Caco-2 (cell line): Measurements from ENCODE around the gene CDH13. TPM values are rescaled to one million over a fixed set of nuclear protein-coding genes. Genes with fewer than 3 reads are reported as not detected.

Source experiments
- BruUV-seq: library from RNA; stranded (reverse); fragments of 400-500 nt; replicated peaks from 2 replicates; lab custom pipeline; 2021; lab: Mats Ljungman, UMichigan
- CTCF ChIA-PET: fragments of 300-600 bp; sonication (Branson Sonifier 250); formaldehyde crosslinking; loops from one replicate; lab custom pipeline; 2022; ENCODE audit warnings: antibody characterized with exemption; lab: Charles Lee
- POLR2A ChIA-PET: fragments of 300-600 bp; sonication (Branson Sonifier 250); formaldehyde crosslinking; loops from one replicate; lab custom pipeline; 2022; ENCODE audit warnings: antibody characterized with exemption; lab: Charles Lee
- DNase-seq, 2 experiments: peaks; one replicate each; pipeline versions ENCODE4 v3.0.0 to v3.0.0-alpha.2; 2020 to 2022
- H3K27me3 ChIP-seq: replicated peaks from 2 replicates; pipeline ENCODE4 v1.6.0; 2011; ENCODE audit warnings: low read length; ENCODE audit not compliant: control insufficient read depth, insufficient read depth
- H3K36me3 ChIP-seq: 2 replicates; pipeline ENCODE4 v1.5.1; 2011; ENCODE audit warnings: low read length; ENCODE audit not compliant: control insufficient read depth, insufficient read depth
- H3K4me1 ChIP-seq: fragments of 250-450 bp; sonication (Bioruptor Pico); 2 replicates; pipeline ENCODE4 v1.5.1; 2020; ENCODE audit warnings: mild to moderate bottlenecking
- H3K4me3 ChIP-seq: 2 replicates; pipeline ENCODE4 v1.5.1; 2011; ENCODE audit warnings: low read depth, mild to moderate bottlenecking, control low read depth, low read length
- H3K9me3 ChIP-seq: fragments of 250-450 bp; sonication (Bioruptor Pico); 2 replicates; pipeline ENCODE4 v1.5.1; 2020; ENCODE audit warnings: mild to moderate bottlenecking, moderate library complexity
- H3K27ac Mint-ChIP-seq: one replicate; pipeline ENCODE4 v1.8.0; 2022; ENCODE audit warnings: mixed read lengths; ENCODE audit not compliant: unreplicated experiment
- H3K27me3 Mint-ChIP-seq: one replicate; pipeline ENCODE4 v1.8.0; 2022; ENCODE audit warnings: mixed read lengths; ENCODE audit not compliant: insufficient read depth, unreplicated experiment
- H3K36me3 Mint-ChIP-seq: one replicate; pipeline ENCODE4 v1.8.0; 2022; ENCODE audit warnings: mild to moderate bottlenecking, mixed read lengths; ENCODE audit not compliant: insufficient read depth, unreplicated experiment
- H3K4me1 Mint-ChIP-seq: one replicate; pipeline ENCODE4 v1.8.0; 2022; ENCODE audit warnings: low read depth, mixed read lengths; ENCODE audit not compliant: unreplicated experiment
- H3K4me3 Mint-ChIP-seq: one replicate; pipeline ENCODE4 v1.8.0; 2022; ENCODE audit warnings: mild to moderate bottlenecking, moderate library complexity, mixed read lengths; ENCODE audit not compliant: unreplicated experiment
- H3K9me3 Mint-ChIP-seq: one replicate; pipeline ENCODE4 v1.8.0; 2022; ENCODE audit warnings: mixed read lengths; ENCODE audit not compliant: unreplicated experiment
- CTCF ChIP-seq, 2 experiments: fragments of 200-600 bp in 1 of 2; IDR thresholded peaks; 1 replicate in 1 of 2; 2 replicates in 1 of 2; pipeline versions ENCODE4 v1.5.1 to v1.8.0; 2011 to 2022; ENCODE audit warnings: antibody characterized with exemption in 1 of 2, control low read depth in 1 of 2, inconsistent platforms in 1 of 2, low read depth in 1 of 2, low read length in 1 of 2, mild to moderate bottlenecking in 1 of 2, moderate library complexity in 1 of 2; ENCODE audit not compliant: insufficient read depth in 1 of 2, severe bottlenecking in 1 of 2, unreplicated experiment in 1 of 2
- intact Hi-C: fragments of 100-400 bp; cut with micrococcal nuclease; formaldehyde crosslinking; loops from one replicate; pipeline ENCODE4 v1.10.0; 2022; ENCODE audit not compliant: unreplicated experiment
- total RNA-seq: library from RNA; stranded (reverse); gene quantifications from 2 replicates; pipeline ENCODE4 v1.2.3, GENCODE V29; 2022

Gene CDH13
- total RNA-seq, 1 experiment from 2014 or later, result 2.2 TPM

- Mint-ChIP-seq H3K36me3 (no peaks in the 10 kb centered on the region), H3K4me3 (no peak overlapping the region), H3K27ac (no peak overlapping the region), H3K27me3 (no peaks in the 10 kb centered on the region), H3K4me1 (peaks cover 13% of the 10 kb centered on the region), H3K9me3 (peaks cover 4% of the 10 kb centered on the region)
- no TSS peak for BruUV-seq
- POLR2A ChIA-PET, result no interaction called here
- H3K4me1 ChIP-seq, result peaks cover 16% of the 10 kb centered on the region
- CTCF ChIA-PET, result no interaction called here
- H3K27me3 ChIP-seq, result no peaks in the 10 kb centered on the region
- DNase-seq, result no peak
- H3K36me3 ChIP-seq, result no peaks in the 10 kb centered on the region
- H3K9me3 ChIP-seq, result no peaks in the 10 kb centered on the region
- no peak for TF ChIP-seq CTCF (IDR thresholded peaks at IDR 0.05; ENCODE audit: insufficient read depth in 1 of 2, low read depth in 1 of 2, low read length in 1 of 2, severe bottlenecking in 1 of 2, unreplicated experiment in 1 of 2)
- intact Hi-C loops, result no loop called here
- H3K4me3 ChIP-seq, result no peak overlapping the region
These were observed 38.3 kb downstream of the CDH13 start for GRCh38 chr16:82665025-82665424.

GRCh38 chr16:82667437-82667836, 40.7 kb downstream of the CDH13 start:
- no peak overlapping the region for H3K4me3 Mint-ChIP-seq
- no peak for DNase-seq
- Histone ChIP-seq H3K27me3 (no peaks in the 10 kb centered on the region), H3K4me1 (peaks cover 16% of the 10 kb centered on the region), H3K36me3 (no peaks in the 10 kb centered on the region), H3K4me3 (no peak overlapping the region), H3K9me3 (no peaks in the 10 kb centered on the region)
- no peak overlapping the region for H3K27ac Mint-ChIP-seq
- TF ChIP-seq CTCF (IDR thresholded peaks at IDR 0.05; ENCODE audit: insufficient read depth in 1 of 2, low read depth in 1 of 2, low read length in 1 of 2, severe bottlenecking in 1 of 2, unreplicated experiment in 1 of 2), result no peak
- no peaks in the 10 kb centered on the region for H3K27me3 Mint-ChIP-seq
- H3K9me3 Mint-ChIP-seq, result peaks cover under 1% of the 10 kb centered on the region
- H3K4me1 Mint-ChIP-seq, result peaks cover 9% of the 10 kb centered on the region
- POLR2A ChIA-PET, result no interaction called here
- intact Hi-C loops, result no loop called here
- CTCF ChIA-PET, result no interaction called here
- H3K36me3 Mint-ChIP-seq, result no peaks in the 10 kb centered on the region
- no TSS peak for BruUV-seq

GRCh38 chr16:82668094-82668493, 41.3 kb downstream of the CDH13 start:
- no peaks in the 10 kb centered on the region for H3K36me3 ChIP-seq
- Mint-ChIP-seq H3K27ac (peak overlapping the region; percentile 52), H3K27me3 (no peaks in the 10 kb centered on the region), H3K4me1 (peaks cover 9% of the 10 kb centered on the region), H3K36me3 (no peaks in the 10 kb centered on the region), H3K9me3 (peaks cover 6% of the 10 kb centered on the region), H3K4me3 (no peak overlapping the region)
- CTCF ChIA-PET, result no interaction called here
- peaks cover 16% of the 10 kb centered on the region for H3K4me1 ChIP-seq
- TF ChIP-seq CTCF (IDR thresholded peaks at IDR 0.05; ENCODE audit: insufficient read depth in 1 of 2, low read depth in 1 of 2, low read length in 1 of 2, severe bottlenecking in 1 of 2, unreplicated experiment in 1 of 2), result no peak
- intact Hi-C loops, result no loop called here
- POLR2A ChIA-PET, result no interaction called here
- no TSS peak for BruUV-seq
- no peaks in the 10 kb centered on the region for H3K9me3 ChIP-seq
- H3K4me3 ChIP-seq, result no peak overlapping the region
- no peaks in the 10 kb centered on the region for H3K27me3 ChIP-seq
- DNase-seq, result no peak
